Measurements from ENCODE around the gene ARHGEF9. TPM values are rescaled to one million over a fixed set of nuclear protein-coding genes. Genes with fewer than 3 reads are reported as not detected.

The ARHGEF9 gene
- total and polyA plus RNA-seq, 10 of the 15 experiments (the other 5 are each of a cell fraction or from before 2014, with no cell fraction given) = 3.2 to 25.2 (median 14.3) TPM

- ChIA-PET SMC1A (ENCODE audit: uncharacterized antibody, unreplicated experiment) (no interaction called here), POLR2A (no interaction called here), RAD21 (ENCODE audit: unreplicated experiment) (no interaction called here), CTCF (no interaction called here)
- H3K27me3 ChIP-seq (replicated peaks in 1 of 2; ENCODE audit: control insufficient read depth in 2 of 2, insufficient read depth in 2 of 2, low read length in 1 of 2) = no peaks in the 10 kb centered on the region
- H3K27ac ChIP-seq (ENCODE audit: control insufficient read depth, insufficient read depth) = no peak overlapping the region
- intact Hi-C loops (cut with micrococcal nuclease; ENCODE audit: unreplicated experiment) (no loop called here), in situ Hi-C loops (cut with MboI) (no loop called here)
- 41% methylated on average over 4 of the region's 4 CpGs for WGBS (ENCODE audit: insufficient coverage, insufficient replicate concordance, low lambda C conversion rate, missing lambda C conversion rate)
- H3K36me3 ChIP-seq (ENCODE audit: control insufficient read depth in 2 of 2, insufficient read depth in 2 of 2, low read length in 1 of 2) = no peaks in the 10 kb centered on the region
- FAIRE-seq = no peak
- no peaks in the 10 kb centered on the region for H3K9me3 ChIP-seq (replicated peaks; ENCODE audit: control insufficient read depth, insufficient read depth, low read length)
- H2AFZ ChIP-seq (ENCODE audit: control insufficient read depth, low read depth, low read length) = no peak overlapping the region
- no peak overlapping the region for H3K4me3 ChIP-seq
- H3K4me2 ChIP-seq (ENCODE audit: control insufficient read depth, insufficient read depth) = no peak overlapping the region
- no peak for DNase-seq (ENCODE audit: low read depth, low spot score)
- no peak for ATAC-seq
- H3K4me1 ChIP-seq (ENCODE audit: control insufficient read depth, insufficient read depth, low read length) = no peaks in the 10 kb centered on the region
- H4K20me1 ChIP-seq (ENCODE audit: control insufficient read depth, insufficient read depth) = no peaks in the 10 kb centered on the region
- BruUV-seq (replicated peaks) = no TSS peak
- H3K9ac ChIP-seq (ENCODE audit: control insufficient read depth, insufficient read depth, low read length) = no peak overlapping the region
- H3K79me2 ChIP-seq (ENCODE audit: control insufficient read depth, insufficient read depth, low read length) = no peaks in the 10 kb centered on the region
- TF ChIP-seq TCF12 (IDR thresholded peaks at IDR 0.05; ENCODE audit: low read depth, low read length) = no peak
- no peak for TF ChIP-seq POLR2AphosphoS5 (IDR thresholded peaks at IDR 0.05; ENCODE audit: low read length)
- no peak for TF ChIP-seq EGR1 (IDR thresholded peaks at IDR 0.05; ENCODE audit: borderline replicate concordance in 1 of 2, low read depth in 2 of 2, low read length in 2 of 2)
- TF ChIP-seq CHD2 (IDR thresholded peaks at IDR 0.05; ENCODE audit: borderline replicate concordance, low read depth, low read length) = no peak
- TF ChIP-seq HCFC1 (IDR thresholded peaks at IDR 0.05; ENCODE audit: low read length) = no peak
- no peak for TF ChIP-seq NR2F1 (conservative IDR thresholded peaks at IDR 0.05)
- no peak for TF ChIP-seq TCF7 (IDR thresholded peaks at IDR 0.05; ENCODE audit: borderline replicate concordance)
- TF ChIP-seq USF1 (IDR thresholded peaks at IDR 0.05; ENCODE audit: borderline replicate concordance, extremely low read length, insufficient read depth, low read depth, low read length) = no peak
- no peak for TF ChIP-seq SPI1 (IDR thresholded peaks at IDR 0.05; ENCODE audit: borderline replicate concordance, insufficient read depth, low read depth, low read length)
- no peak for TF ChIP-seq CHD4 (IDR thresholded peaks at IDR 0.05)
- TF ChIP-seq RUNX3 (IDR thresholded peaks at IDR 0.05; ENCODE audit: low read length) = no peak
- TF ChIP-seq MAX (IDR thresholded peaks at IDR 0.05; ENCODE audit: low read depth, low read length) = no peak
- no peak for TF ChIP-seq HDAC2 (IDR thresholded peaks at IDR 0.05)
- no peak for TF ChIP-seq E2F8 (IDR thresholded peaks at IDR 0.05; ENCODE audit: low read depth, partially characterized antibody)
- no peak for TF ChIP-seq ZNF274 (IDR thresholded peaks at IDR 0.05; ENCODE audit: insufficient read depth, insufficient read length)
- no peak for TF ChIP-seq FOS (IDR thresholded peaks at IDR 0.05; ENCODE audit: borderline replicate concordance, extremely low read depth, insufficient read length)
- TF ChIP-seq ZBTB11 (CRISPR knock-in tag; IDR thresholded peaks at IDR 0.05) = no peak
- no peak for TF ChIP-seq MTA2 (IDR thresholded peaks at IDR 0.05; ENCODE audit: low read depth)
- no peak for TF ChIP-seq RELA (IDR thresholded peaks at IDR 0.05; ENCODE audit: borderline replicate concordance, partially characterized antibody)
These were observed 33.1 kb upstream of the ARHGEF9 start for GRCh38 chrX:63818156-63818555.
